Measurements from ENCODE around the gene GPR152.

Gene GPR152

DNA sequence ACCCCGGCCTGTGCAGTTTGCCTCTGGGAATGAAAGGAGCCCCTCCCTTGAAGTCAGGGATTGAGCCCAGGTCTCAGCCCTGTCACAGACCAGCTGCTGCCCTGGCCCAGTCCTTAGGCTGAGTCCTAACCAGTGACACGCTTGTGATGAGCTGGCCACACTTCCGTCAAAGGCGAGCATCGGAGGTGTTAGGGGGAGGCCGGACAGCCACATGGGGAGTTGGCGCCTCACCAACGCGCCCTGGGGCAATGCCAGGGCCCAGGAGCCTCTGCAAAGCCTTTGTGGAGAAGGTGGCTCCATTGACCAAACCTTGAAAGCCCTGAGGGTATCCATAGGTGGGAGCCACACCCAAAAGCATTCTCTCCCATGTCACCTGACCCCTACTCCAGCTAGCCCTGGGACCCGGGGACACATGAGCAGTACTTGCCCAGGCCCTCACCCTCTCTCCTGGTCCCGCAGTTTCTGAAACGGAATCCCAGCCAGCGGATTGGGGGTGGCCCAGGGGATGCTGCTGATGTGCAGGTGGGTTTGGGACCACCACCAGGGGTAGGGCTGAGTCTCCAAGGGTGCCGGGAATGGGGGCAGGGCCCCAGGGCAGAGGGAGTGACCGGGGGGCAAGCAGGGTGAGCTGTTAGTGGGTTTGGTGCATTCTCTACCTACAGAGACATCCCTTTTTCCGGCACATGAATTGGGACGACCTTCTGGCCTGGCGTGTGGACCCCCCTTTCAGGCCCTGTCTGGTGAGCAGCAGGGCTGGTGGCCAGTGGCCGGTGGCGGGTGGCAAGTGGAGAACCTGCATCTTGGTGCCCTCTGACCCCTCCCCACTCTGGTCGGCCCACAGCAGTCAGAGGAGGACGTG lies 18.8 kb downstream of the GPR152 start:
- no peak overlapping the region for H3K4me3 ChIP-seq (ENCODE audit: control insufficient read depth, low read depth, low read length)
- no peak for DNase-seq (ENCODE audit: low read depth)
- TF ChIP-seq, protein P1, sequence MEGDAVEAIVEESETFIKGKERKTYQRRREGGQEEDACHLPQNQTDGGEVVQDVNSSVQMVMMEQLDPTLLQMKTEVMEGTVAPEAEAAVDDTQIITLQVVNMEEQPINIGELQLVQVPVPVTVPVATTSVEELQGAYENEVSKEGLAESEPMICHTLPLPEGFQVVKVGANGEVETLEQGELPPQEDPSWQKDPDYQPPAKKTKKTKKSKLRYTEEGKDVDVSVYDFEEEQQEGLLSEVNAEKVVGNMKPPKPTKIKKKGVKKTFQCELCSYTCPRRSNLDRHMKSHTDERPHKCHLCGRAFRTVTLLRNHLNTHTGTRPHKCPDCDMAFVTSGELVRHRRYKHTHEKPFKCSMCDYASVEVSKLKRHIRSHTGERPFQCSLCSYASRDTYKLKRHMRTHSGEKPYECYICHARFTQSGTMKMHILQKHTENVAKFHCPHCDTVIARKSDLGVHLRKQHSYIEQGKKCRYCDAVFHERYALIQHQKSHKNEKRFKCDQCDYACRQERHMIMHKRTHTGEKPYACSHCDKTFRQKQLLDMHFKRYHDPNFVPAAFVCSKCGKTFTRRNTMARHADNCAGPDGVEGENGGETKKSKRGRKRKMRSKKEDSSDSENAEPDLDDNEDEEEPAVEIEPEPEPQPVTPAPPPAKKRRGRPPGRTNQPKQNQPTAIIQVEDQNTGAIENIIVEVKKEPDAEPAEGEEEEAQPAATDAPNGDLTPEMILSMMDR (conservative IDR thresholded peaks at IDR 0.05; ENCODE audit: control insufficient read depth, insufficient read depth, low read depth, low read length): no peak

DNA sequence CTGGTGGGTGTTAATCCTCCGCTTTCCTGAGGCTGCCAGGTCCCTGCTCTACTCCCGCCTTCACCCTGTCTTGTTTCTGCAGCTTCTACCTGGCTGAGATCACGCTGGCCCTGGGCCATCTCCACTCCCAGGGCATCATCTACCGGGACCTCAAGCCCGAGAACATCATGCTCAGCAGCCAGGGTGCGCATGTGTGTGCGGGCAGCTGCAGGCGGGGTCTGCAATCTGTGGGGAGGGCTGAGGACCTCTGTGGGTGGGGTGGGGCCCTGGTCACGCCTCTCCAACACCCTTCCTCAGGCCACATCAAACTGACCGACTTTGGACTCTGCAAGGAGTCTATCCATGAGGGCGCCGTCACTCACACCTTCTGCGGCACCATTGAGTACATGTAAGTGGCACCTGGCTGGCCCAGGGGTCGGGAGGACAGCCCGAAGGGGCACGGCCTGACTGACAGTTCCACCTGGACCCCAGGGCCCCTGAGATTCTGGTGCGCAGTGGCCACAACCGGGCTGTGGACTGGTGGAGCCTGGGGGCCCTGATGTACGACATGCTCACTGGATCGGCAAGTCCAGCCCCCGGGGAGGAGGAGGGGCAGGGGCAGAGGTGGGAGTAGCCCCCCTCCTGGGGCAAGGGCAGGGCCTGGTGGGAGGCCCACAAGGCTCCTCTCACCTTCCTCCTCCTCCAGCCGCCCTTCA lies 19.7 kb downstream of the GPR152 start:
- H3K4me3 ChIP-seq (ENCODE audit: control insufficient read depth, low read depth, low read length): no peak overlapping the region
- TF ChIP-seq, protein P1 (conservative IDR thresholded peaks at IDR 0.05; ENCODE audit: control insufficient read depth, insufficient read depth, low read depth, low read length): no peak

DNA sequence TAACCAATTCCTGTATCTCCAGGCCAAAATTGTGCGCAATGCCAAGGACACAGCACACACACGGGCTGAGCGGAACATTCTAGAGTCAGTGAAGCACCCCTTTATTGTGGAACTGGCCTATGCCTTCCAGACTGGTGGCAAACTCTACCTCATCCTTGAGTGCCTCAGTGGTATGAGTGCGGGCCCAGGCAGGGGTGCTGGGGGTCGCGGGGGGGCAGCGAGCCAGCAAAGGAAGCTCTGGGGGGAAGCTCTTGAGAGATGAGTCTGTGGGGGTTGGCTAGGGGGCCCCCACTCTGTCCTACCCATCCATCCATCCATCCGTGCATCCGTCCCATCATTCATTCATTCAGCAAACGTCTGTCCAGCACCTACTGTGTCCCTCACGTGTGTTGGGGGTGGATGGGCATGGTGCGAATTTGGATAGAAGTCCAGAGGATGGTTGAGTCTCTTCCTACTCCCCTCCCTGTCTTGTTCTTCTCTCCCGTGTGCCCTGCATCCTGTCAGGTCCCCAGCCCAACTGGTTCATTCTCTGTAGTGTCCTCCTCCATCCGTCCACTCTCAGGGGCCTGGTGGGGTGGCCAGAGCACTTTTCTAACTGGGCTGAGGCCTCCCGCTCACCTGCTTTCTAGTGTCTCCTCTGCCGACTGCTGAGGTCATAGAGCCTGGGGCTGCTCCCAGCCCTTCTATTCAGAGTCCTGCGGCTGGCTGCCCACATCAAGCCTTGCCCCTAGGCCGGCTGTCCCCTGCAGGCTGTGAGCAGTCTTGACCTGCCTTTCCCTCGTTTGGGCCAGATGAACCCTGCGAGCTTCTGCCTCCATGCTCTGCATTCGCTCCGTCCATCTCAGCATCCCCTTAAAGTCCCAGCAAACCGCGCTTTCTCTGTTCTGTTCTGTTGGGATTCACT lies 20.9 kb downstream of the GPR152 start:
- TF ChIP-seq, protein P1 (conservative IDR thresholded peaks at IDR 0.05; ENCODE audit: control insufficient read depth, insufficient read depth, low read depth, low read length): no peak
- H3K4me3 ChIP-seq (ENCODE audit: control insufficient read depth, low read depth, low read length): no peak overlapping the region
- DNase-seq (ENCODE audit: low read depth): no peak

More for the DNA sequence above, 19.7 kb downstream of the GPR152 start:
- DNase-seq (ENCODE audit: low read depth): no peak

DNA sequence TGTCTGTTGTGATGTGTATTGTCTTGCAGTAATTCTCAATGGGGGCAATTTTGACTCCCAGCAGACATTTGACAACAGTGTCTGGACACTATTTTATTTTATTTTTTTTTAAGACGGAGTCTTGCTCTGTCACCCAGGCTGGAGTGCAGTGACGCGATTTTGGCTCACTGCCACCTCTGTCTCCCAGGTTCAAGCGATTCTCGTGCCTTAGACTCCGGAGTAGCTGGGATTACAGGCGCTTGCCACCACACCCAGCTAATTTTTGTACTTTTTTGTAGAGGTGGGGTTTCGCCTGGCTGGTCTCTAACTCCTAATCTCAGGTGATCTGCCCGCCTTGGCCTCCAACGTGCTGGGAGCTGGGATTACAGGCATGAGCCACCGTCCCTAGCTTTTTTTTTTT lies 22.8 kb downstream of the GPR152 start:
- DNase-seq (ENCODE audit: low read depth): no peak
- H3K4me3 ChIP-seq (ENCODE audit: control insufficient read depth, low read depth, low read length): peak overlapping the region; percentile 99
- TF ChIP-seq, protein P1 (conservative IDR thresholded peaks at IDR 0.05; ENCODE audit: control insufficient read depth, insufficient read depth, low read depth, low read length): no peak

DNA sequence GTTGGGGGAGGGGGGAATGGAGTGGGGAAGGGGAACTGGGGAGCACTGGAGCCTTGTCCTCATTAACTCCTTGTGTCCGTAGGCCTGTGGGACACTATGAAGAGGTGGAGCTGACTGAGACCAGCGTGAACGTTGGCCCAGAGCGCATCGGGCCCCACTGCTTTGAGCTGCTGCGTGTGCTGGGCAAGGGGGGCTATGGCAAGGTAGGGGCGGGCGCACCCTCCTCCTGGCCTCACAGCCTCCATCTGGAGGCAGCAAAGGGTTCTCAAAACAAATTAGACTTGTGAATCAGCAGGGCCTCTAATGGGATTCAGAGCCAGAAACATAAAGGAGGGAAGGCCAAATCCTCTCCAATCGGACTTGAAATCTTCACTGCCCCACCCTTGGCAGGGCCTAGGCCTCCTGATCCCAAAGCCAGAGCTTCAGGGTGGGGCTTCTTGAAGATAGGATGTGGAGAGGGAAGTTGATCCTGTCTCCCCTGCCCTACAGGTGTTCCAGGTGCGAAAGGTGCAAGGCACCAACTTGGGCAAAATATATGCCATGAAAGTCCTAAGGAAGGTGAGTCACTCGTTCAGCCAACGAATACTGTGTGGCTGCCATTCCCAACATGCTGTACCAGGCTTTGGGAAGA lies 23.4 kb downstream of the GPR152 start:
- H3K4me3 ChIP-seq (ENCODE audit: control insufficient read depth, low read depth, low read length): peak overlapping the region; percentile 99
- DNase-seq (ENCODE audit: low read depth): peak; percentile 25
- TF ChIP-seq, protein P1 (conservative IDR thresholded peaks at IDR 0.05; ENCODE audit: control insufficient read depth, insufficient read depth, low read depth, low read length): no peak
